ENCODE data around the gene SPATA3.

DNA sequence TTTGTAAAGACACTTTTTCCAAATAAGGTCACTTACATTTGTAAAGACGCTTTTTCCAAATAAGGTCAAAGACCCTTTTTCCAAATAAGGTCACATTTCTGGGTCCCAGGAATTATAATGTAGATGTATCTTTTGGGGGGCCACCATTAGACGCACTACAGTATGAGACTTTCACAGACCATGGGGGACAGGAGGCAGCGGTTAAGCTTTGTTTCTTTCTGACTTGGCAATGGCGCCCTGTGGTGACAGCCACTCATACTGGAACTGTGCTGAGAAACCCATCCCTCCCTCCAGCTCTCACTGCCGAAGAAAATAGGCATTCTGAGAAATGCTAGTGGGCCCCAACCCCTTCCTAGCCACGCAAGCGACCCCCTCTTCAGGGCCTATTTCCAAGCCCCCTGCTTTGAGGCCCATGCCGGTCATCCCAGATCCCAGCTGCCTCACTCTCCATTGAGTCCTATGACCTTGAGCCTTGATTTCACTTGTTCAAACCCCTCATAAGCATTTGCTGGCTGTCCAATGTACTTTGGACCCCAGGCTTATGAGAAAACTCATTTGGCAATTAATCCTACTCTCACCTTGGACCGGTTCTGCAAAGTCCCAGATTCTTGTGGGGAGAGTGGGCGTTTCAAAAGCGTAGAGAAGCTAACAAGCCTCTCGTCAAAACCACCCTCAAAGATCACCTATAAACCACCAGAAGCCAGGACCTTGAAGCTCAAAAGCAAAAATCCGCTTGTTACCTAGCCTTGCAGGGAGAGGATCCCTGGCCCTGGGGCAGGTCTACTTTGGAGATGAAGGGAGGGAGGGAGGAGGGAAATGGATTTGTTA, 11.3 kb upstream of the SPATA3 start:
- no peak for TF ChIP-seq CTCF (optimal IDR thresholded peaks at IDR 0.05 in 1 of 3, IDR thresholded peaks at IDR 0.05 in 1 of 3, conservative IDR thresholded peaks at IDR 0.05 in 1 of 3; ENCODE audit: extremely low read depth in 1 of 3, insufficient read depth in 2 of 3, low read length in 3 of 3)
- no peak for TF ChIP-seq EZH2 (IDR thresholded peaks at IDR 0.05; ENCODE audit: low read length)

All from keratinocyte (primary cell).